Medulla oblongata (tissue), 1 donor: Measurements from ENCODE around the gene TBP.
"Not testable (repeated sequence)": the region's sequence is repeated elsewhere in the genome, so short reads cannot be mapped to it uniquely, and the experiment has no call there.

Source experiments
- DNase-seq: peaks from one replicate; pipeline ENCODE4 v3.0.0-alpha.2; 2015; ENCODE audit errors: extremely low spot score

Gene TBP

DNA sequence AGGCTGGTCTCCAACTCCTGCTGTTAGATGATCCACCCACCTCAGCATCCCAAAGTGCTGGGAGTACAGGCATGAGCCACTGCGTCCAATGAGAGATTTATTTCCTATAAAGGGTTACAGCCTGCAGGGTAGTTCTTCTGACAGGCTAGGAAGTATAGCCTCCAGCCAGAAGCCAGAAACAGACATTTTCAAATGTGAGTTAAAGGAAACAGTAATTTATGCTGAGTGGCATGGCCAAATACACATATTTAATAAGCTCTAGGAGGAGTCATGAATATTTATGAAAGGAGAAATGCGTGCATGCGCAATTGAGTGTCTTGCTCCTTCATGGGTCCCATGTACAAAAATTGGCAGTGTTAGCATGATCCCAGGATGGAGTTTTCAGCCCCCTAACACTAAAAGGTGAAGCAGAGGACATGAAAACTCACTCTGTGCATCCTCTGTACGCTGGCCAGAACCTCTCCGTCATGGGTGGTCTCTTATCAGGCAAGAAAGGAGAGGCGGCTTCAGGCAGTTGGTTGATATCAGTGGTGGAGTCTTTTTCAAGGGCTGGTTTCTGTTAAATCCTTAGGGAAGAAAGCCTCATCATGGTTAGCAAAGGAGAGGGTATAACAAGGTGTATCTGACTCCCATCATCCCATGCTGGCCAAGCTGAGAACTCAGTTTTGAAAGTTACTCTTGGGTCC is 51.5 kb downstream of the TBP start:
- DNase-seq: no peak

GRCh38 chr6:170609225-170609624 is 55.1 kb downstream of the TBP start:
- DNase-seq: not testable (repeated sequence)

GRCh38 chr6:170612256-170612804 is 58.2 kb downstream of the TBP start:
- DNase-seq: not testable (repeated sequence)

GRCh38 chr6:170616020-170616554 is 61.9 kb downstream of the TBP start:
- not testable (repeated sequence) for DNase-seq
